ENCODE data around the gene EXTL2. TPM values are rescaled to one million over a fixed set of nuclear protein-coding genes. Genes with fewer than 3 reads are reported as not detected.

The EXTL2 gene
- total and polyA plus RNA-seq, 2 donors (not counting 1 experiment from before 2014, with no cell fraction given): 1.7 to 4.6 TPM

DNA sequence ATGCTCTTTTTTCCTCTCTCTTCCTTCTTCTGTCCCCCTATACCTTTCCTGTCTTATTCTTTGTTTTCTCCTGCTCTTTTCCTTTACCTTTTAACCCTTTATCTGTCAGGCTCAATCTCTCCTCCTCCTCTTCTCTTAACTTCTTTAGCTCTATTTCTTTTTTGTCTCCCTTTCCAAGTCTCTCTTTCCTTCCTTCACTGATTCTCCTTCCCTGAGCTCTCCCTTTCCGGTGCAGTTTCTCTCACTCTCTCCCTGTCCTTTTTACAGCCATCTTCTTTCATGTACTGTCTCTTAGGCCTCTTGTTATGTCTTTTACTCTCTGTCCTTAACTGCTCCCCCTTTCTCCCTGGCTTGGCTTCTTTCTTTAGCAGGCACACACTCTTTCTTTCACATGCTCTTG lies 13.2 kb upstream of the EXTL2 start:
- H3K27me3 ChIP-seq (replicated peaks in 1 of 4; ENCODE audit: control extremely low read depth in 1 of 4, control insufficient read depth in 3 of 4, insufficient read depth in 4 of 4, low read length in 3 of 4): no peaks in the 10 kb centered on the region
- peaks cover 0 to 4% (median 2%) of the 10 kb centered on the region in 3 donors for H3K9me3 ChIP-seq (ENCODE audit: control extremely low read depth in 1 of 3, control insufficient read depth in 2 of 3, insufficient read depth in 1 of 3, low read length in 2 of 3)
- Mint-ChIP-seq H3K4me1 (no peaks in the 10 kb centered on the region), H3K27me3 (no peaks in the 10 kb centered on the region), H3K4me3 (no peak overlapping the region), H3K9me3 (ENCODE audit: insufficient read depth) (peaks cover 2% of the 10 kb centered on the region), H3K27ac (no peak overlapping the region)
- ChIA-PET POLR2A (interaction anchor here (0.7 kb wide), 1 partner anchor 208 kb away, joined by 3 read pairs; no protein-coding TSS in a partner anchor), CTCF (interaction anchor here (1.0 kb wide), 1 partner anchor 381 kb away, joined by 6 read pairs; no protein-coding TSS in a partner anchor)
- intact Hi-C loops (cut with micrococcal nuclease): no loop called here
- DNase-seq (no peak), ATAC-seq (ENCODE audit: low read depth) (no peak)
- 100% methylated on average over 1 of the region's 1 CpG for WGBS (ENCODE audit: insufficient coverage)
- no peaks in the 10 kb centered on the region for H3K4me1 ChIP-seq (ENCODE audit: control insufficient read depth in 2 of 2, insufficient read depth in 2 of 2, low read length in 2 of 2)
- H2AFZ ChIP-seq (ENCODE audit: insufficient read depth, low read depth, low read length, poor library complexity, severe bottlenecking): no peak overlapping the region
- no peaks in the 10 kb centered on the region for H4K20me1 ChIP-seq (ENCODE audit: control insufficient read depth, insufficient read depth, low read length, poor library complexity, severe bottlenecking)
- H3K4me3 ChIP-seq (ENCODE audit: control extremely low read depth in 1 of 5, extremely low read depth in 1 of 5, insufficient read depth in 1 of 5, low read depth in 2 of 5, low read length in 4 of 5): no peak overlapping the region
- peaks cover 11 to 67% of the 10 kb centered on the region in 2 experiments for H3K36me3 ChIP-seq (replicated peaks in 1 of 2; ENCODE audit: control extremely low read depth in 1 of 2, control insufficient read depth in 1 of 2, extremely low read depth in 1 of 2, insufficient read depth in 2 of 2, low read length in 1 of 2)
- TF ChIP-seq, protein P1, sequence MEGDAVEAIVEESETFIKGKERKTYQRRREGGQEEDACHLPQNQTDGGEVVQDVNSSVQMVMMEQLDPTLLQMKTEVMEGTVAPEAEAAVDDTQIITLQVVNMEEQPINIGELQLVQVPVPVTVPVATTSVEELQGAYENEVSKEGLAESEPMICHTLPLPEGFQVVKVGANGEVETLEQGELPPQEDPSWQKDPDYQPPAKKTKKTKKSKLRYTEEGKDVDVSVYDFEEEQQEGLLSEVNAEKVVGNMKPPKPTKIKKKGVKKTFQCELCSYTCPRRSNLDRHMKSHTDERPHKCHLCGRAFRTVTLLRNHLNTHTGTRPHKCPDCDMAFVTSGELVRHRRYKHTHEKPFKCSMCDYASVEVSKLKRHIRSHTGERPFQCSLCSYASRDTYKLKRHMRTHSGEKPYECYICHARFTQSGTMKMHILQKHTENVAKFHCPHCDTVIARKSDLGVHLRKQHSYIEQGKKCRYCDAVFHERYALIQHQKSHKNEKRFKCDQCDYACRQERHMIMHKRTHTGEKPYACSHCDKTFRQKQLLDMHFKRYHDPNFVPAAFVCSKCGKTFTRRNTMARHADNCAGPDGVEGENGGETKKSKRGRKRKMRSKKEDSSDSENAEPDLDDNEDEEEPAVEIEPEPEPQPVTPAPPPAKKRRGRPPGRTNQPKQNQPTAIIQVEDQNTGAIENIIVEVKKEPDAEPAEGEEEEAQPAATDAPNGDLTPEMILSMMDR (IDR thresholded peaks at IDR 0.05): no peak
- no peak for TF ChIP-seq EZH2 (IDR thresholded peaks at IDR 0.05; ENCODE audit: borderline replicate concordance, insufficient read depth, low read depth, low read length, poor library complexity, severe bottlenecking)
- H3K9ac ChIP-seq (ENCODE audit: low read length): no peak overlapping the region
- peaks cover 4% of the 10 kb centered on the region for H3K79me2 ChIP-seq (ENCODE audit: control insufficient read depth, insufficient read depth, low read length)
- no peak overlapping the region for H3K27ac ChIP-seq (ENCODE audit: low read length in 2 of 2)
- H3K4me2 ChIP-seq (replicated peaks; ENCODE audit: low read depth, low read length, poor library complexity, severe bottlenecking): no peak overlapping the region

DNA sequence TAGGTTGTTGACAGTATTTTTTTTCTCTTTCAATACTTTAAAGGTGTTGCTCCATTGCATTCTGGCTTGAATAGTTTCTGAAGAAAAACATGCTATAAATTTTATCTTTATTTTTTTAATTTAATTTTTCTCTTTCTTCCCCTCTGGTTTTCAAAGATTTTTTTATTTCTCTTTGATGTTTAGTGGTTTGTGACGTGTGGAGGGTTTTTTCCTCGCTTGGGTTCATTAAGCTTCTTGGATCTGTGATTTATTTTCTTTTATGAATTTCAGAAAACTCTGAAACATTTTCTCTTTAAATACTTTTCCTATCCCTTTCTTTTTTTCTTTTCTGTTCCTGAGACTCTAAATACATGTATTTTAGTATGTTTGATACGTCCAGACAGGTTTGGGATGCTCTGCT lies 10.5 kb upstream of the EXTL2 start:
- Mint-ChIP-seq H3K4me1 (no peaks in the 10 kb centered on the region), H3K9me3 (ENCODE audit: insufficient read depth) (peaks cover 2% of the 10 kb centered on the region), H3K27ac (no peak overlapping the region), H3K4me3 (no peak overlapping the region), H3K27me3 (no peaks in the 10 kb centered on the region)
- Histone ChIP-seq H3K9me3 (ENCODE audit: control extremely low read depth in 1 of 3, control insufficient read depth in 2 of 3, insufficient read depth in 1 of 3, low read length in 2 of 3) (peaks cover 0 to 4% (median 2%) of the 10 kb centered on the region in 3 donors), H2AFZ (ENCODE audit: insufficient read depth, low read depth, low read length, poor library complexity, severe bottlenecking) (no peak overlapping the region), H3K36me3 (replicated peaks in 1 of 2; ENCODE audit: control extremely low read depth in 1 of 2, control insufficient read depth in 1 of 2, extremely low read depth in 1 of 2, insufficient read depth in 2 of 2, low read length in 1 of 2) (peaks cover 14 to 51% of the 10 kb centered on the region in 2 experiments), H3K9ac (ENCODE audit: low read length) (no peak overlapping the region), H3K4me2 (replicated peaks; ENCODE audit: low read depth, low read length, poor library complexity, severe bottlenecking) (no peak overlapping the region), H3K4me3 (ENCODE audit: control extremely low read depth in 1 of 5, extremely low read depth in 1 of 5, insufficient read depth in 1 of 5, low read depth in 2 of 5, low read length in 4 of 5) (no peak overlapping the region), H4K20me1 (ENCODE audit: control insufficient read depth, insufficient read depth, low read length, poor library complexity, severe bottlenecking) (no peaks in the 10 kb centered on the region), H3K27ac (ENCODE audit: low read length in 2 of 2) (no peak overlapping the region), H3K27me3 (replicated peaks in 1 of 4; ENCODE audit: control extremely low read depth in 1 of 4, control insufficient read depth in 3 of 4, insufficient read depth in 4 of 4, low read length in 3 of 4) (no peaks in the 10 kb centered on the region), H3K79me2 (ENCODE audit: control insufficient read depth, insufficient read depth, low read length) (peaks cover 12% of the 10 kb centered on the region), H3K4me1 (ENCODE audit: control insufficient read depth in 2 of 2, insufficient read depth in 2 of 2, low read length in 2 of 2) (no peaks in the 10 kb centered on the region)
- no CpG with 5 or more reads among the region's 3 CpGs for WGBS (ENCODE audit: insufficient coverage)
- intact Hi-C loops (cut with micrococcal nuclease): no loop called here
- POLR2A ChIA-PET: no interaction called here
- DNase-seq: no peak
- ATAC-seq (ENCODE audit: low read depth): no peak
- CTCF ChIA-PET: interaction anchor here (0.7 kb wide), 1 partner anchor 90 kb away, joined by 3 read pairs; no protein-coding TSS in a partner anchor
- TF ChIP-seq, protein P1 (IDR thresholded peaks at IDR 0.05): no peak
- TF ChIP-seq EZH2 (IDR thresholded peaks at IDR 0.05; ENCODE audit: borderline replicate concordance, insufficient read depth, low read depth, low read length, poor library complexity, severe bottlenecking): no peak

Measured in B cell (primary cell).